NCI-H2196 (cell line): ENCODE measurements around the gene AFAP1L2.
"Not testable (repeated sequence)": the region's sequence is repeated elsewhere in the genome, so short reads cannot be mapped to it uniquely, and the experiment has no call there.

Experiments used
- DNase-seq: peaks from one replicate; lab custom pipeline; 2025; ENCODE audit not compliant: unreplicated experiment; lab: John Stamatoyannopoulos, UW

Gene AFAP1L2

GRCh38 chr10:114364726-114365125 lies 39.6 kb downstream of the AFAP1L2 start:
- no peak for DNase-seq

- no peak for DNase-seq
These were observed 40.4 kb downstream of the AFAP1L2 start for GRCh38 chr10:114363745-114364454.

- no peak for DNase-seq
These were observed 41.4 kb downstream of the AFAP1L2 start for GRCh38 chr10:114362826-114363355.

- DNase-seq = no peak
These were observed 44.4 kb downstream of the AFAP1L2 start for GRCh38 chr10:114359953-114360345.

GRCh38 chr10:114359041-114359952 lies 45.0 kb downstream of the AFAP1L2 start:
- DNase-seq = no peak

GRCh38 chr10:114357515-114357996 lies 46.7 kb downstream of the AFAP1L2 start:
- DNase-seq = no peak

GRCh38 chr10:114356751-114357514 lies 47.4 kb downstream of the AFAP1L2 start:
- no peak for DNase-seq

- DNase-seq = no peak
These were observed 48.2 kb downstream of the AFAP1L2 start for GRCh38 chr10:114356126-114356525.

- no peak for DNase-seq
These were observed 50.9 kb downstream of the AFAP1L2 start for GRCh38 chr10:114353383-114353782.

GRCh38 chr10:114352653-114353298 lies 51.5 kb downstream of the AFAP1L2 start:
- DNase-seq = no peak

- no peak for DNase-seq
These were observed 53.6 kb downstream of the AFAP1L2 start for GRCh38 chr10:114350751-114351150.

GRCh38 chr10:114349522-114350215 lies 54.6 kb downstream of the AFAP1L2 start:
- no peak for DNase-seq

- DNase-seq = not testable (repeated sequence)
These were observed 55.2 kb downstream of the AFAP1L2 start for GRCh38 chr10:114349071-114349470.

GRCh38 chr10:114347791-114348190 lies 56.5 kb downstream of the AFAP1L2 start:
- DNase-seq = no peak

- DNase-seq = no peak
These were observed 57.1 kb downstream of the AFAP1L2 start for GRCh38 chr10:114347241-114347640.

- DNase-seq = no peak
These were observed 57.9 kb downstream of the AFAP1L2 start for GRCh38 chr10:114346176-114347031.

- no peak for DNase-seq
These were observed 58.6 kb downstream of the AFAP1L2 start for GRCh38 chr10:114345701-114346100.

GRCh38 chr10:114343623-114344505 lies 60.4 kb downstream of the AFAP1L2 start:
- peak; percentile 25 for DNase-seq
